ENCODE data around the gene MYCBPAP.

Gene MYCBPAP

DNA sequence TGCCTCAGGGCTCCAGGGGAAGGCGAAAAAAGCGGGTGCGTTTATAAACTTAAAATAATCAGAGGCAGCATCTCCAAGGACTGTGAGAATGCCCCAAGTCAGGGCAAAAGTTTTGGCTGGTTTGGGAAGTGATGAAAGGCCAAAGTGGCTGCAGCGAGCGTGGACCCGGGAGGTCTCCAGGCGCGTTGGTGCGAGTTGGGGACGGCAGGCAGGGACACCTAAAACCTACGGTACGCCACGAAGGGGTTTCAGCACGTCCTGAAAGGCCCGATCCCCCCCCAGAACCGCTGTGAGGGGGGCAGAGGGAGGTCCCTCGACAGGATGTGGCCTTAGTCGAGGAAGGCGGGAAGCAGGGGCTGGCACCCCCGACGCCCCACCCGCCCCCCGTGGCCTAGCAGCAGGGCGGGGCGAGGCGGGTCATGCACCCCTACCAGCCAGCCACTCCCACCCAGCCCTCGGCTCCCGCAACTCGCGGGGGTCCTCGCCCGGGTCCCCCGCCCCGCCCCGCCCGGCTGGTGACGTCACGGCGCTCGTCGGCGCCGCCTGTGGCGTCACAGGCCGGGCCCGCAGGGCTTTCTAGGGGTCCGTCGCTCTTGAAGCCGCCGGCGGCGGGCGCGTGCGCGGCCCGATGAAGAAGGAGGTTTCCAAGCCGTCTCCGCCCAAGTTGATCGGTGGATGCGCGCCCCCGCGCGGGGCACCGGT lies at the start of gene MYCBPAP:
MYCBPAP (plus strand) TSS at position 569 of the 702 bp plus-strand sequence. CDS start 236 bp downstream, outside the sequence.
- no peak for DNase-seq

DNA sequence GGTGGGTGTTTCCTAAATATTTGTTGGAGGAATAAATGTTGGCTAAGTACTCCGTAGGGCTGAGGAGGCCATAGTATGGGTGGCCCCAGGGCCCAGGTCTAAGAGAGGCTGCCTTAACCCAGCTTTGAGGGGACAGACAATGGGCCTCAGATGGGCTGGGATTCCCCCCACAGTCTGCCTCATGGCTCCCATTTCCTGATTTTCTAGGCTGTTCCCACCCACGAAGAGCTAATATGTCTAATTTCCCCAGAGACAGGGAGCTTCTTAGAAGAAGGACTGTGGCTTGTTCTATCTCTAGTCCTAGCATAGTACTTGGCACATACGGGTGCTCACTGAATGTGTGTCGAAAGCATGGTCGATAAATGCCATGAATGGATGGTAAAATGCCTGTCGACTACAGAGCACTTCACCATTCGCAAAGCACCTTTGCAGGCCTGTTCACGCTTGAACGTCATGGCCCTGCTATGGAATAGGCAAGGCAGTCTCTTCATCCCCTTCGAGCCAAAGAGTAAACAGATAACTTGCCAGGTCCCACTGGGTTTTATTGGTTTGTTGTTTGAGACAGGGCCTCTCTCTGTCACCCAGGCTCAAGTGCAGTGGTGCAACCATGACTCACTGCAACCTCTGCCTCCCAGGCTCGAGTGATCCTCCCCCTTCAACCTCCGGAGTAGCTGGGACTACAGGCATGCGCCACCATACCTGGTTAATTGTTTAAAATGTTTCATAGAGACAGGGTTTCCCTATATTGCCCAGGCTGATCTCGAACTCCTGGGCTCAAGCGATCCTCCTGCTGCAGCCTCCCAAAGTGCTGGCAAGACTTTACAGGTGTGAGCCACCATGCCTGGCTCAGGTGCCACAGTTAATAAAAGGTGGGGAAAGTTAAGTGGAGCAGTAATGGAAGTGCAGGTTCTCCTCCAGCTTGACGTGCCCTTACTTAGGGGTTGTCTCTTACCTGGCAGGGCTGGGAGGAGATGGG lies 49.2 kb upstream of the MYCBPAP start:
- no peak for DNase-seq

- DNase-seq = no peak
Observed at GRCh38 chr17:50459756-50460155, 48.5 kb upstream of the MYCBPAP start.

GRCh38 chr17:50460831-50461526 lies 47.3 kb upstream of the MYCBPAP start:
- no peak for DNase-seq

- DNase-seq = no peak
Observed at GRCh38 chr17:50461550-50462132, 46.6 kb upstream of the MYCBPAP start.

DNA sequence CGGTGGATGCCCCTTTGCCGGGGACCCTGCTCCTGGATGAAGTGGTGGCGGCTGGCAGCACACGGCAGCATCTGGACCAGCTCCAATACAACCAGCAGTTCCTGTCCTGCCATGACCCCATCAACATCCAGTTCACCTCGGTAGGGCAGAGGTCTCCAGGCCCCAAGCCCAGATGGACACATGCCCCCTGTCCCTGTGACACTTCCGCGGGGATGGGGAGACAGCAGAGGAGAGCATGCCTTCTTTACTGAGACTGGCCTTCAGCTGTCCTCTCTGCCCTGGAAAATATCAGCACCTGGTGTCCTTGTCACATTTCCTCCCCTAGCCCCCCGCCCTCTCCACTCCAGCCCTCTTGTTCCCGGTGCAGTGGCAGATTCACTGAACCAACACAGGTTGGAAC lies 45.8 kb upstream of the MYCBPAP start:
- DNase-seq = no peak

DNA sequence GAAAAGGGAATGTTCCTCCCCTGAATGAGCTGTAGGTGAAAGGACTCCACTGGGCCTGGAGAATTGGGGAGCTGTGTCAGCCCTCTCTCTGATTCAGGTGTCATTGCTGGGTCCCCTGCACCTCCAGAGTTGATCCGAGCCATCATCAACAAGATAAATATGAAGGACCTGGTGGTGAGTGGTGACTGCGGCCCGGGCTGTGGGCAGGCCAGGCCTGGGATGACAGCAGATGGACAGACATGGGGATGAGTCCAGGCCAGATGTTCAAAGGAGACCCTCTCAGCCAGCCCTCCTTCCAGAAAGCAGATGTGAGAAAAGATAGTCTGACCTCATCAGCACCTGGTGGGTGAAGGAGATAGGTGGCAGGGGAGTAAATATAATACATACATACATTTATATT lies 44.1 kb upstream of the MYCBPAP start:
- no peak for DNase-seq

DNA sequence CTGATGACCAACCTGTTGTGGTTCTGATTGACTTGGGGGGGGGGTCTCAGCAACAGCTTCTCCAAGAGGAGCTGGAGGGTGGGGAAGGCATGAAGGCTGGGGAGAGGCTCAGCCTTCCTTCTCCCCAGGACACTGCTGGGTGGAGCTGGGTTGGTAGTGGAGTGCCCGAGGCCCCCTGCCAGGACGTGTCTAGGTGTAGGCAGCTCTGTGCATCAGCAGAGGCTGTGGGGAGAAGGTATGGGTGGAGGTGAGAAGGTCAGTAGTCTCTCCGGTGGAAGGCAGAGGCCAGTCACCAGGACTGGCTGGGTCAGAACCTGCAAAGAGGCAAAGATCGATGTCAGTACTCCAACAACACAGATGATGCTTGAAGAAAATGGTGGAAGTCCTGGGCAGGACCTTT lies 43.5 kb upstream of the MYCBPAP start:
- DNase-seq = no peak

DNA sequence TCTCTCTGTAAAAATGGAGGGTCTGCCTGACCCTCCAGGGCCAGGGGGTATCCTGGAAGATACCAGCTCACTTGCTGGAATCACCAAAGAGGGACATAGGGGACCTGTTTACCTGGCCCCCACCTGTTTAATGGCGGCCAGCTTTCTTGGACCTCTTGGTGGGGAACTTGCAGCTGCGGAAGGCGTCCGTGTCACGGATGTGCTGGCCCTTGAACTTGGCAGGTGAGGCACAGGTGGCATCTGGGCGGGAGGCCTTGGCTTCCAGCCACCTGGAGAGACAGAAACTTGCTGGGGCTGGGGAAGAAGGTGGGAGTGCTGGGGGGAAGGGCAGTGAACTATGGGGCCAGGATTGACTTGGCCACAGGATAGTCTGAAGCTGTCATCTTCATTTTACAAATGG lies 43.1 kb upstream of the MYCBPAP start:
- DNase-seq = no peak

- no peak for DNase-seq
Observed at GRCh38 chr17:50465635-50466034, 42.6 kb upstream of the MYCBPAP start.

GRCh38 chr17:50466371-50467113 lies 41.7 kb upstream of the MYCBPAP start:
- DNase-seq = no peak

GRCh38 chr17:50467114-50467854 lies 41.0 kb upstream of the MYCBPAP start:
- DNase-seq = no peak

DNA sequence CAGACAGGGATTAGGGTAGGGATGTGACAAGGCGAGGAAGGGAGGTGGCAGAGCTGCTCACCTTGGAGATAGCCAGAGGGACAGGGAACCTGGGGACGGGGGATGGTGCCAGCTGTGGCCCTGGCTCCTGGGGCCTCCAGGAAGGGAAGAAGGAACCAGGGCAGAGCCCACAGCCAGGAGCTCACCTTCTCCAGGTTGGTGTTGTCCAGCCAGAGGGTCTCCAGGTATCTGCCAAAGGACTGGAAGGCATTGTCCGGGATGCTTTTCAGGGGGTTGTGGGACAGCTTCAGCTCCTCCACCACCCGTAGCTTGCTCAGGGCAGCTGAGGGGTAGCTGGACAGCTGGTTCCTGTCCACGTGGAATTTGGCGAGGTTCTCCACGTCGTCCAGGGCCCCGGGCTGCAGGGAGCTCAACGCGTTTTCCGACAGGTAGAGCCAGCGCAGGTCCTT lies 40.4 kb upstream of the MYCBPAP start:
- no peak for DNase-seq

DNA sequence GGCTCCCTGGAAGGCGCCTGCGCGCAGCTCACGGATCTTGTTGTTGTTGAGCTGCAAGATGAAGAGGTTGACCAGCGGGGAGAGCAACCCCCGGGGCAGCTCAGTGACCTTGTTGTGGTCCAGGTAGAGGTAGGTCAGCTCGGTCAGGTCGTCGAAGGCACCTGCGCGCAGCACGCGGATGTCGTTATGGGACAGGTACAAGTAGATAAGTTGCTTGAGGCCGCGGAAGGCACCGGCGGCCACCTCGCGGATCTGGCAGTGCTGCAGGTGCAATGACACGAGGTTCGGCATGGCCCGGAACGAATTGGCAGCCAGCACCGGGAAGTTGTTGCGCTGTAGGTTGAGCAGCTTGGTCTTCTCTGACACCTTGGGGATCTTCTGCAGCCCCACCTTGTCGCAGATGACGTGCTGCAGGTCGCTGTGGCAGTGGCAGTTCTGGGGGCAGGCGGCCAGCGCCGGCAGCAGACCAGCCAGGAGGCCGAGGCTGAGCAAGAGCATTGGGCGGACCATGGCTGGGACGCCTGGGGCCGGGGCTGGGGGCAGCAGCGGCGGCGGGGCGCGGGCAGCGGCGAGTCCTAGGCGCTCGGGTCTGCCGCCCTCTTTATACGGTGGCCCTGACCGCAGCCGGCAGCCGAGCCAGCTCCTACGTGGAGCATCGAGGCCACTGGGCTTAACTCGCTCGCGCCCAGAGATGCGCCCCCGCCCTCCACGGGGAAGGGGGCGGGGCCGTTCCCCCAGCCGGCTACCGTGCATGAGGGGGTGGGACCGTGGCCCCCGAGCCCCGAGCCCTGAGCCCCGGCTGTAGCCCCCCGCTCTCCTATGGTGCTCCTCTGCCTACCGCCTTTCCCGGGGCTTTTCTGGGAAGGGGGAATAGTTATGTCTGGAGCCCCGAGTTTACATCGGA lies 39.7 kb upstream of the MYCBPAP start, which contains the start of gene CHAD:
CHAD (minus strand) TSS at position 577 of the 904 bp plus-strand sequence; CDS start at position 510, 67 bp downstream.
- no peak for DNase-seq

GRCh38 chr17:50469208-50469605 lies 39.0 kb upstream of the MYCBPAP start:
- DNase-seq = no peak

- DNase-seq = no peak
Observed at GRCh38 chr17:50469671-50470305, 38.5 kb upstream of the MYCBPAP start.

GRCh38 chr17:50470426-50470825 lies 37.8 kb upstream of the MYCBPAP start:
- DNase-seq = no peak

DNA sequence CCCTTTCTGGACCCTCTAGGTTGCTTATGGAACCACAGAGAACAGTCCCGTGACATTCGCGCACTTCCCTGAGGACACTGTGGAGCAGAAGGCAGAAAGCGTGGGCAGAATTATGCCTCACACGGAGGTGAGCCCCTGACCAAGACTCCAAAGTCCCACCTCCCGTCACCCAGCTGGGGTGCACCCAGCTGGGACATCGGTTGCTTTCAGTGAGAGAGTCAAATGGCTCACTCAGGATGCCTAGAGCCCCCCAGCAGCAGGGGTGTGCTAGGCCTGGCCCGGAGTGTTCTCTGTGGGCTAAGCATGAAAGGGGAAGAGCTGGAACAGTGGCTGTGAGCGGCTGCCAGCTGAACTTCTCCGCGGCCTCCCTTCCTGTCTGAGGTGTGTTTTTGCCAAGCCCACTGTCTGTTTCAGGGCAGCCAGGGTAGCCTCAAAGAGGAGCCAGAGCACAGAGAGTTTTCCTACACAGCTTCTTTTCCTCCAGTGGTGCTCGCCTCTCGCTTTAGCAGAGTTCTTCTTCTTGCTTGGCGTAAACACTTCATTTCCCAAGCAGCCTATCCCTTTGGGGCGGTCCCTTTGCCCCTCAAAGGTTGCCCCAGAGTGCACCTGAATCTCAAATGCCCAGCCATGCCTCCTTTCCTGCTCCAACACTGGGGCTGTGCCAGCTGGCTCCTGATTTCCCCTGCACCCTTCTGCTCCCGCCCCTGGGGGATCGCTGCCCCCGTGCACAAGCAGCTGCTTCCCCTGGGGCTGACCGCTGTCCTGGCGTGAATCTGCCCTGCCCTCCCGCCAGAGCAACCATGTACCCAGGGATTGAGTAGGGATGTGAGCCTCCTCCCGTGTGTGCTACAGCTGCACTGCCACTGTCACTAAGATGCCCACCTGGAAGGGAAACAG lies 37.0 kb upstream of the MYCBPAP start:
- DNase-seq = no peak

DNA sequence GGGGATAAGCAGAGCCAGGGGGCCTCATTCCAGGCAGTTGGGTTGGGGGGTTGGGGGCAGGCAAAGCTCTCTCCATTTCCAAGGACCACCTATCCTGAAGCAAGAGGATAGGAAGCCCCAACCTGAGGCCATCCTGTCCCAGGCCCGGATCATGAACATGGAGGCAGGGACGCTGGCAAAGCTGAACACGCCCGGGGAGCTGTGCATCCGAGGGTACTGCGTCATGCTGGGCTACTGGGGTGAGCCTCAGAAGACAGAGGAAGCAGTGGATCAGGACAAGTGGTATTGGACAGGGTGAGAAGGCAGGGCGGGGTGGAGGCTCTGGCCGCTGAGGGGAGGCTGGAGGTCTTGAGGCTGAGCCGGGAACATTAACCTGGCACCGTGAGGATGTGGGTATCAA lies 36.0 kb upstream of the MYCBPAP start:
- DNase-seq = no peak

All from NCI-H1436 treated with DMSO at 0.1 percent for 48 hours (cell line).